ENCODE measurements around the gene PERP.
"Not testable (repeated sequence)": the region's sequence is repeated elsewhere in the genome, so short reads cannot be mapped to it uniquely, and the experiment has no call there.

The PERP gene

DNA sequence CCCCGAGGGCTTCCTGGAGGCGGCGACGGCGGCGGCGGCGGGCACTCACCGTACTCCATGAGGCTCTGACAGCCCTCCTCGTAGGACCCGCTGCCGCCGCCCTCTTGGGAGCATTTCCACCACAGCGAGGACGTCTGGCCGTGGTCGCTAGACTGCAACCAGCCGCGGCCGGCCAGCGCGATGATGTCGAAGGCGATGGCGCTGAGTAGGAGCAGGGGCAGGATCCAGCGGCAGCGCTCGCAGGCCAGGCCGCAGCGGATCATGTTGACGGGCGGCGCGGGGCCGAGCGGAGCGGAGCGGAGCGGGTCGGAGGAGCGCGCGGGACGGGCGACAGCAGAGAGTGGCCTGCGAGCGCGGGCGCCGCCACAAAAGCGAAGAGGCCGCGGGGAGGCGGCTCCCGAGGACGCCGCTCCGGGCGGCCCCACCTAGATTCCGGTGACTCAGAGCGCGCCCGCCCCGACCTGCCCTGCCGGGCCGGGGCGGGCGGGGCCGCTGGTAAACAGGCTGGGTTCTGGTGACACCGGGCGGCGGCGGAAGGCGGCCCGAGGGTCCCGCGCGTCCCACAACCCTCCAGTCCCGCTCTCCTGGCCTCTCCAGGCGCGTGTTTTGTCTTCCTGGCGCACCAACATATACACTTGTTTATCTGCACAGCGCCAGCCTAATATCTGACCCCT lies at the start of gene PERP:
PERP (minus strand) TSS at position 342 of the 674 bp plus-strand sequence; CDS start at position 263, 79 bp downstream.
- peak; percentile 37 for DNase-seq (ENCODE audit: low read depth)

DNA sequence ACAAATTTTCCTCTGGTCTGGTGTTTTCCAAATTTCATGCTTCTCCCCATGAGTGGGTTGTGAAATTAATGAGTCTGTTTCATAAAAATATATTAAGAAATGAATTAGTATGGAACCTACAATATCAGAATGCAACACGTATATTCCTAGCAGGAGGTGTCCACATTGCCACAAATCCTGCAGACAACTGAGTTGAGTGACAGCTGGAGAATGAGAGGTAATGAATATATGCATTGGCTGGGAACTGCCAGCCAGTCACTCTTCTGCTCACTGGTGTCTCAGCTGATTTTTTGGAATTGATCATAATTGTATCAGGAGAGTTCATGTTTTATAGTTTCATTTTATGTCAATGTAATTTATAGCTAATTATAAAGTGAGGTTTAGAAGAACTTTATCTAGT lies 48.2 kb upstream of the PERP start:
- no peak for DNase-seq (ENCODE audit: low read depth)

DNA sequence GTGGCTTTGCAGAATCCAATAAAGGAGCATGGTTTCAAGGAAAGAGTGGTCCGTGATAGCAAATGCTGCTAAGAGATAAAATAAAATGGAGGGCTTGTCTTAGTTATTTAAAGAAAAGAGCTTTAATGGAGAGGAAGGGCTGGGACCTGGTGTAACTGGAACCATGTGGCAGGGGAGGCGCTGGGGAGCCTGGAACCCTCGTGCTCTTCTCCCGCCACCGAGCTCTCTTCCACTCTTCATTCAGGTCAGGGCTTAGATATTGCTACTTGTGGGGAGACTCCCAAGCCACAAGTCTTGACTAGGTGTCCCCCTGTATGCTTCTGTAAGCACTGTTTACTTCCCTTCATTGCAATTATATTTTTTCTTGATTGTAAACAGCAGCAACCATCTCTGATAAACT lies 39.3 kb upstream of the PERP start:
- no peak for DNase-seq (ENCODE audit: low read depth)

DNA sequence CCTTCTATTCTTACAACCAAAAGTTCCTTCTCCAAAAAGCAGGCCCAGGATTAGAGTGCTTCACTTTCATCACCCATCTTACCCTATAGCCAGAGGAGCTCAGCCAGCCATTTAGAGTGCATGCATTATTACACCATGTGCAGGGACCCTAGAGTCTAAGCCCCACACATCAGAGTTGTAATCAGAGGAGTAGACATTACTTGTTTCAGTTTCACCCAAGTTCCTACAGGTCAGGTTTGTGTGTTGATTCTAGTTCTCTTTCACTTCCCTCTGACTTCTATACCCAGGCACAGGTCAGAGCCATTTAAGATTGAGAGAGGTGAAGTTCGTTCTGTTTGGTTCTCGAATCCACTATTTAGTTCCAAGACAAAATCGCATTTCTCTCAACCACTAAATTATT lies 38.2 kb upstream of the PERP start:
- no peak for DNase-seq (ENCODE audit: low read depth)

DNA sequence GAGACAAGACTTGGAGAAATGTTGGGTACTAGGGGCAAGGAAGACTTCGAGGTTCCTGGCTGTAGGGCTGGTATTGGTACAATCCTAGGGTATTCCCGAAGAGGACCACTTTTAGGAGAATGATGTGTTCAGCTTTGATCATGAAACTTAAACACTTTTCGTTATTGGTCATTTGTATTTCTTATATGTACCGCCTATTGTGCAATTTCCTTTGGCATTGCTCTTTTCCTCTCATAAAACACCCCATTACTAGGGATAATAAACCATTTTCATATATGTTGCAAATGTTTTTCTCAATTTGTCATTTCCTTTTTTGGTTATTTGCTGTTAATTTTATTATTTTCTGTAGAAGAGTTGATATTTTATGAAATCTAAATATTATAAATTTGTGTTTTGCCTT lies 35.6 kb upstream of the PERP start:
- no peak for DNase-seq (ENCODE audit: low read depth)

DNA sequence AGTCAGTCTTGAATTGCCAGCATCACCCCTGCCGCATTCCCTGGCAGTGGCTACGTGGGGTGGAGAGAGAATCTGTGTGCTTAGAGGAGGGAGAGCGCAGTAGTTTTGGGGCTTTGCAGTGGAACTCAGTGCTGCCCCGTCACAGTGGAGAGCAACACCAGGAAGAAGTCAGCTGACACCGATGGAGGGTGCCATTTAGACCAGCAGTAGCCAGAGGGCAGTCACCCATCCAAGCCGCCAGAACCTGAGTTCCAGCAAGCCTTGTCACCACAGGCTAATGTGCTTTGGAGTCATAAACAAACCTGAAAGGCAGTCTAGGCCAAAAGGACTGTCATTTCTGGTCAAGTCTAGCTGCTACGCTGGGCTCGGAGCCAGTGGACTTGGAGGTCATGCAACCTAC lies 22.0 kb upstream of the PERP start:
- DNase-seq (ENCODE audit: low read depth): no peak

DNA sequence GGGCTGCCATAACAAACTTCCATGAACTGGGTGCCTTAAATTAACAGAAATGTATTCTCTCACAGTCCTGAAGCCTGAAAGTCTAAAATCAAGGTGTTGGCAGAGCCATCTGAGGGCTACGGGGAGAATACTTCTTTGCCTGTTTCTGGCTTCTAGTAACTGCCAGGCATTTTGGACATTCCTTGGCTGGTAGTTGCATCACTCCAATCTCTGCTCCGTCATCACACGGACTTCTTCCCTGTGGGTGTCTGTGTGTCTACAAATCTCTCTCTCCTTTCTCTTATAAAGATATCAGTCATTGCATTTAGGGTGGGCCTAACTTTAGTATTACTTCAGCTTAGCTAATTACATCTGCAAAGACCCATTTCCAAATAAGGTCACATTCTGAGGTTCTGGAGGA lies 20.9 kb upstream of the PERP start:
- DNase-seq (ENCODE audit: low read depth): no peak

DNA sequence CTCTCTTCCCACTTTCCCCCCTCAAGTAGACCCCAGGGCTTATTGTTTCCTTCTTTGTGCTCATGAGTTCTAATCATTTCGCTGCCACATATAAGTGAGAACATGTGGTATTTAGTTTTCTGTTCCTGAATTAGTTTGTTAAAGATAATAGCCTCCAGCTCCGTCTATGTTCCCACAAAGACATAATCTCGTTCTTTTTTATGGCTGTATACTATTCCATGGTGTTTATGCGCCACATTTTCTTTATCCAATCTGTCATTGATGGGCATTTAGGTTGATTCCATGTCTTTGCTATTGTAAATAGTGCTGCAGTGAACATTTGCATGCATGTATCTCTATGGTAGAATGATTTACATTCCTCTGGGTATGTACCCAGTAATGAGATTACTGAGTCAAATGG lies 16.9 kb upstream of the PERP start:
- no peak for DNase-seq (ENCODE audit: low read depth)

DNA sequence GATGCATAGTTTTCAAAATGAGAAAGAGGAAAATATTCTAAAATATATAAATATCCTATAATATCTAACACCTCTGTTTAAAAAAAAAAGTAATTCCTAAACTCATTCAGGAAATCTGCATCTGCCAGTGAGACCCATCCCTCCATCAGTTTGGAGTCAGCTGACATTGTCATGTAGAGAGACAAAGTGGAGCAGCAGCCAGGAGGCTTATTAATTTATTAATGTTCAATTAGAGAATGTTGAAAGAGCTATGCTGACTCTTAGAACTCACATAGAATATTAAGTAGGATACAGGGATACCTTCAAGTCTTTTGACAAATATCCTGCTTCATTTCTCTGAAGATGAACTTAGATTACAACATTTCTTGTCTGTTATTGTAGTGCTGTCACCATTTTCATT lies 12.8 kb upstream of the PERP start:
- DNase-seq (ENCODE audit: low read depth): no peak

DNA sequence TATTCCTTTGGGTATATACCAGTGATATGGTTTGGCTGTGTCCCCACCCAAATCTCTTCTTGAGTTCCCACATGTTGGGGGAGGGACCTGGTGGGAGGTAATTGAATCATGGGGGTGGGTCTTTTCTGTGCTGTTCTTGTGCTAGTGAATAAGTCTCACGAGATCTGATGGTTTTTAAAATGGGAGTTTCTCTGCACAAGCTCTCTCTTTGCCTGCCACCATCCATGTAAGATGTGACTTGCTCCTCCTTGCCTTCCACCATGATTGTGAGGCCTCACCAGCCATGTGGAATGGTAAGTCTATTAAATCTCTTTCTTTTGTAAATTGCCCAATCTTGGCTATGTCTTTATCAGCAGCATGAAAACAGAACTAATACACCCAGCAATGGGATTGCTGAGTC lies 12.0 kb upstream of the PERP start:
- DNase-seq (ENCODE audit: low read depth): not testable (repeated sequence)

DNA sequence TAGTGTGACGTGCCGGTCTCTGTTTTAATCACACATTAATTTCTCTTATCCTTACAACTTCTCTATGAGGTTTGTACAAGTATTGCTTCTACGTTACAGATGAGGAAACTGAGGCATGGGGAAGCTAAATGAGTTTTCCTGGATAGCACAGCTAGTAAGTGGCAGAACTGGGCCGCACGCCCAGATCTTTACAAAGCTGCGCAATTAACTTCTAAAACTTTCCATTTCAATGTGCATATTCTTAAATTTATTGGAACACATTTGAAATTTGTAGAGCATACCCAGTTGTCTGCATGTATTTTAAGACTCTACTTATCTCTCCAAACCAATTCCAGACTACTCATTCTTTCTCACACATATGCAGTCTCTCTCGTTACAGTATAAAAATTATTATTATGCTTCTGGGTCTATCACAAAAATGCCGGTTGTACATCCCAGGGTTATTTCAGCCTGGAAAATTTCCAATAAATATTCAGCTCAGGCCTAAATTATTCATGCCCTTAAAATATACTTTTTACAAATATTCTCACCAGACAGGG lies 10.2 kb upstream of the PERP start:
- DNase-seq (ENCODE audit: low read depth): no peak

DNA sequence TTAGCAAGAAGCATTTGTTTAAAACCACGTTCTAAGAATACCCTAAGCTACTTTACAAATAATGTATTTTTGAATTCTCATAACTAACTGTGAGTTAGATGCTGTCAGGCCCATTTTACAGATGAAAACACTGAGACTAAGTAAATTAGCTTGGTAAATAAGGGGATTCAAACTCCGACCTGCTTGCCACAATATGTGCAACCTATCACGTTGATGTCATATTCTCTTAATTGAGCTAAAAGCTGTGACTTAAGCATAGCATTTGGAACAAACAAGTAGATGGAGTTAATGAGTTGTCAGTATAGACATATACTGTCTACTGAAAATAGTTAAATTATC lies 9.4 kb upstream of the PERP start:
- no peak for DNase-seq (ENCODE audit: low read depth)

DNA sequence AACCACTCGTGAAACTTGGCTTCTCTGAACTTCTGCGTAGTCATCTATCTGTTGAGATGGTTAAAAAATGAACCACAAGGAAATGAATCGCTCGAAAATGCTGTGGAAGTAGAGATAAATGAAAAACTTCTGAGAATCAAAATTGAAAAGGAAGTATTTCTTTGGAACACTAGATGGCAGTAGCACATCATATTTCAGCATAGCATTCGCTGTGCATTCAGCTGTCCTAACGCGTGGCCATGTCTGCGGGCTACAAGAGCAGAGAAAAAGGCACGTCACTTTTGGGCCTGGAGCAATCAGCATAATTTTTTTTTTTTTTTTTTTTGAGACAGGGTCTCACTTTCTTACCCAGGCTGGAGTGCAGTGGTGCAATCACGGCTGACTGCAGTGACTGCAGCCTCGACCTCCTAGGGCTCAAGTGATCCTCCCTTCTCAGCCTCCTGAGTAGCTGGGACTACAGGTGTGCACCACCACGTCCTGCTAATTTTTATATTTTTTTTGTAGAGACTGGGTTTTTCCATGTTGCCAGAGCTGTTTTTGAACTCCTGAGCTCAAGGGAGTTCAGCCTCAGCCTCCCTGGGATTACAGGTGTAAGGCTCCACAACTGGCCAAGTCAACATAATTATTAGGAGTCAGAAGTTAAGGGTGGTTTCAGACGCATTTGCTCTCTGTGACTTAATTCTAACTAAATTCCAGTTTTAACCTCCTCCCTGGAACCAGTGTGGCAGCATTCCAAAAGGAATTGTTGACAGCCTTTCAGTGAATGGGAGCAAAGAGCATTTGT lies 8.8 kb upstream of the PERP start:
- peak; percentile 66 for DNase-seq (ENCODE audit: low read depth)

DNA sequence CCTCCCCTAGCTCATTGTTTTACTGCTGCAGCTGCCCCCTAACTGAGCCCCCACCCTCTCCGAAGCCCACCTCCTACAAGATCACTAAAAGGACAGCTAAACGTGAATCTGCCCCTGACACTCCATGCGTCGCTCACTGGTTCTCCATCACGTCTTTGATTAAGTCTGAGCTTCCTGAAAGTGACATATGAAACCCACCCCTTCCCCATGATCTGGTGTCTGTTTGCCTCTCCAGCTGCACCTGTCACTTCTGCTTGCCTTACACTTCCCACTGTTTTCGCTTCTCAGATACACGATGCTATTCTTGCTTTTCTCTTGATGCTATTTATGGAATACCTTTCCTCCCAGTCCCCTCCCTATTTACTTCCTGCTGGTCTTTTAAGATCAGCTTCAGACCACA lies 8.0 kb upstream of the PERP start:
- DNase-seq (ENCODE audit: low read depth): no peak

DNA sequence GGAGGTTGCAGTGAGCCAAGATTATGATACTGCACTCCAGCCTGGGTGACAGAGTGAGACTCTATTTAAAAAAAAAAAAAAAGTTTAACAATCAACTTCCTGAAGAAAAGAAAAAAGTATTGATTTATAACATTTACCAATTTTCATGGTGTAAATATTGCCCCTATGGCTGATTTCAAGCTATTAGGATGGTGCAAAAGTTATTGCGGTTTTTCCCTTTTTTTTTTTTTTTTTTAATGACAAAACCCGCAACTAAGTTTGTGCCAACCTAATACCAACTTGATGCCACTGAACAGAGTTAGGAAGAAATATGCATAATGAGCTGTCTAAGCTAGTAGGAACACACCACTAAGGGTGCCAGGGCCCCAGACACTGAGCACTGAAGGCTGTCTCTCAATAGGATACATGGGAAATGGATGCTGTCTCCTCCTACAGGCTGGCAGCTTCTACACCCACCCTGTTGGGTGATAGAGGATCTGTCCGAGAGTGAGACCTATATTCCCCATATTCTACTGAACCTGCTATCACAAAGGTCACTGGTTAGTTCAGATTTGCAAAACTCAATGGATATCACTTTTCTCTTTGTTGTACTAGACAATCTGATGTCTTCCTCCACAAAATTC lies 6.5 kb upstream of the PERP start:
- no peak for DNase-seq (ENCODE audit: low read depth)

DNA sequence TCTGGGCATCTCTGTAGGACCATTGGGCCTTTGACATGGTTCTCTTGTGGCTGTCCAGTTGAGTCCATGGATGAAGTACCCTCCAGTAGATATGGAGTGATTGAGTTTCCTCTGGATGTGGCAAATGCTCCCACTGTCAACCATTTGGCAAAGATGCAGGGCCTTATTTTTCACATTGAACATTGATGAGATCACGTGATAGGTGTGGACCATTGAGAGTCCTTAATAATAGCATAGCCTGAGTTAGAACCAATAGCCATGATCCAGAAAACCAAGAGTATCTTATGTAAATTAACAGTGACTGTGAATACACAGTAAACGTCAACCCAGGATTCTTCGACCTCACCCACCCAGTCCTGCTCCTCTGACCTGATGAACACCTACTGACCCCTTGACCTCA lies 3.0 kb upstream of the PERP start:
- no peak for DNase-seq (ENCODE audit: low read depth)

DNA sequence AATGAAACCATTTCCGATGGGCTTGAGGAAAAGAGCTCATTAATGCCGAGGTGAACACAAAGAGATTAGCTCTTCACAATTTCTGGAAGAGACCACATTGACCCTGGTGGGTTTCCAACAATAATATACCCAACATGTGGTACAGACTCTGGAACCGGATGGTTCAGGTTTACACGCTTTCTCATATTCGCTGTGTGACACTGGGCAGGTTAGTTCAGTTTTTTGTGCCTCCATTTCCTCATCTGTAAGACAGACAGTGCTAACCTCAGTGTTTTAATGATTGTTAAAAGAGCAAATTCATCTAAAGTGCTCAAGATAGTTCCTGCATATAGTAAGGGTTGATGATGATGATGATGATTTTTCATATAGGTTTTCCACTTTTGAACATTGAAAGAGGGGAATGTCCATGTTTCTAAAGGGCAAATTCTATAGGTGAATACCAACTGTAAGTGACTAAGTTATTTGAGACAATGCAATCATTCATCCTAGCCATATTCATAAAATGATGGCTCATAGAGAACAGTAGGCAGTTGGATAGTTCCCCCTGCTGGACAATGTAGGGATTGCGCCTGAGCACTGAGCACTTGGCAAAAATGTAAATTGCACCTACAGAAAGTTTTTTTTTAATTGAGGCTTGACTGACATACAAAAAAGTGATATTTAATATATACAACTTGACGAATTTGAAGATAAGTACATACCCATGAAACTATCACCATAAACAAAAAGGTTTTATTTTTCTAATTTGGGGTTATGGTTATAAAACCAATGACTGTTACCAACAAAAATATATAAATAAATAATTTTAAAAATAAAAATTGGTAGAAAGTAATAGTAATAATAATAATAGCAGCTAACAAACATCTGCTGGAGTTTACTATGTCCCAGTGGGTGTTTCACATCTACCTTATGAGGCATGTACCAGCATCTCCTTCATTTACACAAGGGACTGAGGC lies 2.1 kb upstream of the PERP start:
- DNase-seq (ENCODE audit: low read depth): peak; percentile 59

DNA sequence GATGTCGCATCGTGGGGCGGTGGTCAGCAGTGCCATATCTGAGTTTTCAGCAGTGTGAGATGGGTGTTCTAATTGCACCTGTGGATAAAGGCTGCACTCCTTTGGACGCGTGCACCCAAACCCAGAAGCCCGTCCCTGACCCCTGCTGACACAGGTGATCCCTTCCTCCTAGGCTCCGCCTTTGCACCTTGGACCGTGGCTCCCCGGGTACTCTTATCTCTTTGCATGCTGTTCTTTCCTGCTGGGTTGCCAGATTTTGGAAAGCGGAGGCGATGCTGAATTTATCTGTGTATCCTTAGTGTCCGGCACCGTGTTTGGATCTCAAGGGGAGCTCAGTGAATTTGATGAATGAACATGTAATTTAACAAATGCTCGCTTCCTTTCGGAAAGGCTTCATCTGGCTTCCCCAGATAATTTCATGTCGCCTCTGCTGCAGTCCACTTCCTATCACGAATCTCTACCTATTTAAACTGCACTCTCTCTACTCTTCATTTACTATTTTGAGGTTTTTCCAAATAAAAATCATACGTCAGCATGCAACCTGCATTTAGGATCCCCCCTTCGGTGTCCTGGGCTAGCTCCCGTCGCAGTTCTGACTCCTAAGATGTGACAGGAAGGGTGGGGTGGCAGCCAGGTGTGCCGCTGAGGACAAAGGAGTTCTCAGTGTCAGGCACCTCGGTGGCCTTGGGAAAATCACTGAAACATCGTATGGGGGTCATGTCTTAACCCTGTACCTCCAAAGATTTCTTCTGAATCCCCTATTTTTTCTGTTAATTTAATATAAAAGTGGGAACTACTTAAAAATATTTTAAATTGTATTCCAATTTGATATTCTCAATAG lies 753 bp upstream of the PERP start:
- DNase-seq (ENCODE audit: low read depth): no peak

DNA sequence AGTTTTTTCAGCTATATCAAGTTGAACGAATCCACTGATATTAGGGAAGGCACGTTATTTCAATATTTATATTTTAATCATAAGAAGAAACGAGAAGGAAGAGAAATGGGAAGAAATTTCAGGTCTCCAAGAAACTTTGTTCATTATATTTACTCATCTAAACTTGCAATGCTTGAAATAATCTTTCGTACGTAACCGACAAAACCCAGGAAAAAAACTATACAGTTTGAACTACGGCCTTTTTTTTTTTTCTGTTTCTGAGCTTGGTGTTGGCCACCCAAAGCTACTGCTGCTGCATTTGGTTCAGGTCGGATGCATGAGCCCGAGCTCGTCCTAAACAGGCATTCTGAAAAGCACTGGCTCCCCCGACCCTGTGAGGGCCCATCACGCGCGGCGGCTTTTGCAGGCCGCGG lies 548 bp downstream of the PERP start:
- DNase-seq (ENCODE audit: low read depth): no peak

DNA sequence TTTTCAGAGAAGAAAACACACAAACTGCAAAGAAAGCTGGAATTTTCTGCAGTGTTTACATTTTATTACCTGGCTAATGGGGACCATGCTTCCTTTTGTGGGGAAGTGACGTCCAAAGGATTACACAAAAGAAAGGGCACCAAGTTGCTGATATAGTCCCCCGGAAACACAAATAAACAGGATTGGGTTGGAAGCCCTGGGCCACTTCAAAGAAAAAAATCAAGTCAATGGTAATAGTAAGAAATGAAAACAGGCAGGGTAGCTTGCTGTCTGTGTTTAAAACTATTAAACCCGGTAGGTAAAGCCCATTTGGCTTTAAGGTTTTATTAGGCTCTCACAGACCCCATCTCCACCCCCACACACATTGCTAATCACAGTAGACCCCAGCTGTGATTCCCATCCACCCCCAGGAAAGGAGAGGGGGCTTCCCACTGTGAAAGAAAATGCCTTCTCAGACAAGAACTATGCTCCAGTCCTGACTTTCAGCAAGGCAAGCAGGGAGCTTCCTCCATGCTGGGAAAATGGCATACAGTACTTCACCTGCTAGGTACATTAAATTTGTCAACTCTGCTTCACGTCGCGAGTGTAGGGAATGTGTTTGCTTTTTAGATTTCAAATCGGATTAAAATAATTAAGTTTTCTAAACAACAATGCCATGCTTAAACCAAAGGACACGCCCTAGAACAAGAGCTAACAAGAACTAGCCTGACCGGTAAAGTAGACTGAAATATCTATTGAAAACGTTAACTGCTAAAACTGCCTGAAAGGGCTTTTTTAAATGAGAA lies 1.1 kb downstream of the PERP start:
- DNase-seq (ENCODE audit: low read depth): no peak
